GM12878 (cell line): ENCODE measurements around the gene SAMD7. TPM values are rescaled to one million over a fixed set of nuclear protein-coding genes. Genes with fewer than 3 reads are reported as not detected.

Experiments used
- ASH2L ChIP-seq: fragments of 300-600, 200-600 bp; sonication (generic); IDR thresholded peaks from 2 replicates; pipeline ENCODE4 v1.6.1; 2017; ENCODE audit warnings: low read depth, mild to moderate bottlenecking, borderline replicate concordance
- ATF2 ChIP-seq: IDR thresholded peaks from 2 replicates; pipeline ENCODE4 v1.6.1; 2012; ENCODE audit warnings: low read length, inconsistent platforms
- CTCF ChIP-seq, 3 experiments: IDR thresholded peaks in 2 of 3; conservative IDR thresholded peaks in 1 of 3; 2 replicates each; pipeline ENCODE4 v1.5.1; 2011; ENCODE audit warnings: low read depth in 3 of 3, low read length in 3 of 3, mild to moderate bottlenecking in 3 of 3, control low read depth in 2 of 3, moderate library complexity in 2 of 3, inconsistent platforms in 1 of 3, mixed read lengths in 1 of 3; ENCODE audit not compliant: control insufficient read depth in 2 of 3, insufficient read depth in 1 of 3; ENCODE audit errors: extremely low read depth in 1 of 3
- EP300 ChIP-seq, 2 experiments: fragments of 150-350 bp in 1 of 2; IDR thresholded peaks; 2 replicates each; pipeline ENCODE4 v1.6.1; 2011 to 2012; ENCODE audit warnings: low read depth in 2 of 2, low read length in 2 of 2, borderline replicate concordance in 1 of 2, improper control_type of control experiment in 1 of 2, inconsistent platforms in 1 of 2; ENCODE audit not compliant: control insufficient read depth in 1 of 2
- FOXK2 ChIP-seq: fragments of 450-650 bp; IDR thresholded peaks from 2 replicates; pipeline ENCODE4 v1.6.1; 2017; ENCODE audit warnings: mild to moderate bottlenecking, moderate library complexity
- GABPA ChIP-seq: IDR thresholded peaks from 2 replicates; pipeline ENCODE4 v1.6.1; 2014; ENCODE audit warnings: antibody characterized with exemption, low read depth, mild to moderate bottlenecking, inconsistent platforms
- IKZF1 ChIP-seq: fragments of 450-650 bp; conservative IDR thresholded peaks from 2 replicates; pipeline ENCODE4 v1.6.1; 2017; ENCODE audit warnings: antibody characterized with exemption, mild to moderate bottlenecking
- IKZF2 ChIP-seq, 2 experiments: fragments of 450-650 bp; IDR thresholded peaks; 2 replicates each; pipeline ENCODE4 v1.6.1; 2017; ENCODE audit warnings: mild to moderate bottlenecking in 2 of 2, moderate library complexity in 2 of 2
- KAT2A ChIP-seq: conservative IDR thresholded peaks from 2 replicates; pipeline ENCODE4 v1.6.1; 2011; ENCODE audit warnings: low read depth, low read length; ENCODE audit not compliant: control insufficient read depth
- MAX ChIP-seq: IDR thresholded peaks from 2 replicates; pipeline ENCODE4 v1.6.1; 2012; ENCODE audit warnings: low read depth, low read length, improper control_type of control experiment
- MYC ChIP-seq: IDR thresholded peaks from 2 replicates; pipeline ENCODE4 v1.6.1; 2011; ENCODE audit warnings: mild to moderate bottlenecking, low read length, moderate library complexity, inconsistent platforms; ENCODE audit not compliant: insufficient read depth, insufficient replicate concordance, insufficient read length, severe bottlenecking
- NRF1 ChIP-seq: conservative IDR thresholded peaks from 2 replicates; pipeline ENCODE4 v1.6.1; 2011; ENCODE audit warnings: mild to moderate bottlenecking, low read depth, low read length, improper control_type of control experiment
- PAX5 ChIP-seq: IDR thresholded peaks from 2 replicates; pipeline ENCODE4 v1.6.1; 2011; ENCODE audit warnings: low read depth, low read length, borderline replicate concordance
- PML ChIP-seq: IDR thresholded peaks from 2 replicates; pipeline ENCODE4 v1.6.1; 2012; ENCODE audit warnings: low read length, inconsistent platforms
- RAD21 ChIP-seq: IDR thresholded peaks from 2 replicates; pipeline ENCODE4 v1.6.1; 2011; ENCODE audit warnings: mild to moderate bottlenecking, low read depth, low read length, moderate library complexity; ENCODE audit not compliant: insufficient read depth
- RCOR1 ChIP-seq: conservative IDR thresholded peaks from 2 replicates; pipeline ENCODE4 v1.6.1; 2012; ENCODE audit warnings: low read depth, low read length, improper control_type of control experiment
- SIN3A ChIP-seq: IDR thresholded peaks from 2 replicates; pipeline ENCODE4 v1.6.1; 2012; ENCODE audit warnings: low read depth, low read length, improper control_type of control experiment
- SMAD1 ChIP-seq: fragments of 450-650 bp; IDR thresholded peaks from 2 replicates; pipeline ENCODE4 v1.6.1; 2018; ENCODE audit warnings: mild to moderate bottlenecking, low read depth; ENCODE audit not compliant: partially characterized antibody
- SPI1 ChIP-seq: IDR thresholded peaks from 2 replicates; pipeline ENCODE4 v1.6.1; 2011; ENCODE audit warnings: low read depth, mild to moderate bottlenecking, low read length, moderate library complexity, borderline replicate concordance; ENCODE audit not compliant: insufficient read depth
- TCF3 ChIP-seq: IDR thresholded peaks from 2 replicates; pipeline ENCODE4 v1.6.1; 2012; ENCODE audit warnings: low read depth, mild to moderate bottlenecking, low read length, borderline replicate concordance; ENCODE audit not compliant: insufficient read depth
- ZNF274 ChIP-seq: IDR thresholded peaks from one replicate; pipeline ENCODE4 v1.8.0; 2011; ENCODE audit not compliant: insufficient read length, insufficient read depth
- ZNF592 ChIP-seq: fragments of 450-650 bp; IDR thresholded peaks from 2 replicates; pipeline ENCODE4 v1.6.1; 2017; ENCODE audit warnings: mild to moderate bottlenecking, moderate library complexity
- polyA plus RNA-seq, 11 experiments: library from polyadenylated mRNA; depleted of rRNA in 4 of 11; unstranded in 6 of 11; stranded (reverse) in 5 of 11; fragments of >200 nt; fragmentation: Nextera tagmentation in 4 of 11; fragmentation: Illumina TruSeq in 1 of 11; extraction: Ambion mirVana in 4 of 11; extraction: Trizol in 1 of 11; gene quantifications; 1 replicate in 1 of 11; 2 replicates in 10 of 11; pipeline versions ENCODE4 v1.2.1 to v1.2.3, GENCODE V29; 2011 to 2016; ENCODE audit warnings: inconsistent platforms in 2 of 11, missing spikeins in 2 of 11, low read depth in 1 of 11
- total RNA-seq, 4 experiments: library from RNA; depleted of rRNA in 3 of 4; stranded (reverse); fragments of >200 nt in 3 of 4; fragmentation: Illumina TruSeq in 1 of 4; extraction: Trizol in 1 of 4; gene quantifications; 2 replicates each; pipeline versions ENCODE4 v1.2.1 to v1.2.3, GENCODE V29; 2013 to 2021

The SAMD7 gene
- total and polyA plus RNA-seq, 10 of the 15 experiments (the other 5 are each of a cell fraction or from before 2014, with no cell fraction given): 0.03 to 0.11 (median 0.07) TPM; not detected in 3

GRCh38 chr3:169945313-169945712, 33.9 kb downstream of the SAMD7 start (continued):
- TF ChIP-seq RCOR1 (0 out of 2 replicates have a peak, but pooled peaks have one; percentile 45), MAX (no peak), IKZF1 (peak; percentile 78), KAT2A (no peak), NRF1 (no peak), MYC (no peak), IKZF2 (IDR thresholded peaks at IDR 0.05) (peak; percentile 66 to 88; a peak in 3 of 4 replicates), TCF3 (peak; percentile 97), ZNF592 (0 out of 2 replicates have a peak, but pooled peaks have one; percentile 48), ZNF274 (no peak), PAX5 (peak; percentile 95), PML (peak; percentile 80), ASH2L (no peak), SPI1 (0 out of 2 replicates have a peak, but pooled peaks have one; percentile 11), ATF2 (peak; percentile 100), SIN3A (no peak), GABPA (peak; percentile 65), EP300 (IDR thresholded peaks at IDR 0.05; ENCODE audit: borderline replicate concordance in 1 of 2, control insufficient read depth in 1 of 2, low read depth in 2 of 2, low read length in 2 of 2) (peak; percentile 98 to 99), RAD21 (0 out of 2 replicates have a peak, but pooled peaks have one; percentile 13), CTCF (IDR thresholded peaks at IDR 0.05 in 2 of 3, conservative IDR thresholded peaks at IDR 0.05 in 1 of 3; ENCODE audit: control insufficient read depth in 2 of 3, extremely low read depth in 1 of 3, insufficient read depth in 1 of 3, low read depth in 3 of 3, low read length in 3 of 3) (peak in 1 of 3 experiments; percentile 8; a peak in 1 of 6 replicates), FOXK2 (no peak), SMAD1 (no peak)
